Right cardiac atrium (tissue), 5 donors: ENCODE measurements around the gene MAP3K8. TPM values are rescaled to one million over a fixed set of nuclear protein-coding genes. Genes with fewer than 3 reads are reported as not detected.

Experiments used
- ATAC-seq, 2 donors: fragments of 200-7000 bp; cut with Tn5 transposase; one replicate each; pipeline versions ENCODE4 v1.8.0 to v1.9.1; 2020; ENCODE audit warnings: moderate library complexity in 2 of 2, mild to moderate bottlenecking in 1 of 2
- DNase-seq, 3 donors: peaks; one replicate each; pipeline ENCODE4 v3.0.0-alpha.2; 2020
- H3K27ac ChIP-seq: one replicate; pipeline ENCODE4 v1.5.1; 2013; ENCODE audit warnings: mild to moderate bottlenecking, low read length, control low read depth, moderate library complexity
- H3K27me3 ChIP-seq: one replicate; pipeline ENCODE4 v1.6.1; 2013; ENCODE audit not compliant: control insufficient read depth, insufficient read depth
- H3K4me1 ChIP-seq: one replicate; pipeline ENCODE4 v1.6.1; 2013; ENCODE audit warnings: low read length; ENCODE audit not compliant: control insufficient read depth, insufficient read depth
- H3K4me3 ChIP-seq: one replicate; pipeline ENCODE4 v1.5.1; 2013; ENCODE audit warnings: low read length, control low read depth
- H3K9me3 ChIP-seq: one replicate; pipeline ENCODE4 v1.6.1; 2013; ENCODE audit warnings: low read length; ENCODE audit not compliant: control insufficient read depth
- WGBS: extraction: QIAGEN DNeasy Blood & Tissue Kit; methylation state at CpG from one replicate; pipeline ENCODE4 v1.1.7; 2013; 5-methylcytosine and 5-hydroxymethylcytosine counted together
- intact Hi-C, 4 donors: fragments of 100-400 bp; cut with DNase I; formaldehyde crosslinking; loops; one replicate each; pipeline versions ENCODE4 v1.11.0 to v1.14.0; 2022 to 2023
- polyA plus RNA-seq: library from polyadenylated mRNA; stranded (reverse); fragments of 200-250 nt; gene quantifications from one replicate; pipeline ENCODE4 v1.2.3, GENCODE V29; 2013
- total RNA-seq, 4 donors: library from RNA; stranded (reverse); fragmentation: NEBNext Ultra II Directional; extraction: Animal tissue kit (Norgen Biotek cat#: 25700); gene quantifications; one replicate each; pipeline ENCODE4 v1.2.1, GENCODE V29; 2021
- donor health status: healthy with polysubstance abuse.
- donor health status: DM: no; HTN: yes; CAD: no.
- donor health status: DM: no; HTN: no; CAD: no.
- donor health status: DM: no; HTN: yes; CAD: no; lungs with severe emphysema.
- donor health status: DM: yes; HTN: yes; CAD: no.

MAP3K8 gene
- total and polyA plus RNA-seq, 5 donors: 6.5 to 17.2 (median 8.6) TPM

- DNase-seq: peak in 2 of 3 donors; percentile 20 to 42
- no peak overlapping the region for H3K4me3 ChIP-seq
- intact Hi-C loops: no loop called here
- ATAC-seq: peak in 1 of 2 donors; percentile 41
- H3K9me3 ChIP-seq: no peaks in the 10 kb centered on the region
- H3K4me1 ChIP-seq: no peaks in the 10 kb centered on the region
- no peak overlapping the region for H3K27ac ChIP-seq
- no peaks in the 10 kb centered on the region for H3K27me3 ChIP-seq
- 72% methylated on average over 8 of the region's 8 CpGs for WGBS
These were observed 57.4 kb downstream of the MAP3K8 start for GRCh38 chr10:30491204-30491915.

GRCh38 chr10:30491916-30492515 is 58.0 kb downstream of the MAP3K8 start:
- intact Hi-C loops: no loop called here
- H3K27me3 ChIP-seq: no peaks in the 10 kb centered on the region
- no peaks in the 10 kb centered on the region for H3K4me1 ChIP-seq
- no peak overlapping the region for H3K27ac ChIP-seq
- no peaks in the 10 kb centered on the region for H3K9me3 ChIP-seq
- 89% methylated on average over 4 of the region's 4 CpGs for WGBS
- no peak for ATAC-seq
- DNase-seq: no peak
- H3K4me3 ChIP-seq: no peak overlapping the region

- Histone ChIP-seq H3K27ac (no peak overlapping the region), H3K4me1 (no peaks in the 10 kb centered on the region), H3K27me3 (no peaks in the 10 kb centered on the region), H3K4me3 (no peak overlapping the region), H3K9me3 (no peaks in the 10 kb centered on the region)
- intact Hi-C loops: no loop called here
- ATAC-seq (peak; percentile 81 to 82), DNase-seq (peak; percentile 55 to 69 (median 65))
- 75% methylated on average over 11 of the region's 11 CpGs for WGBS
These were observed 59.9 kb downstream of the MAP3K8 start for GRCh38 chr10:30493609-30494530.

GRCh38 chr10:30494558-30494957 is 60.6 kb downstream of the MAP3K8 start:
- H3K27ac ChIP-seq: no peak overlapping the region
- H3K4me3 ChIP-seq: no peak overlapping the region
- ATAC-seq: no peak
- DNase-seq: no peak
- intact Hi-C loops: no loop called here
- H3K27me3 ChIP-seq: no peaks in the 10 kb centered on the region
- no peaks in the 10 kb centered on the region for H3K9me3 ChIP-seq
- 81% methylated on average over 4 of the region's 4 CpGs for WGBS
- no peaks in the 10 kb centered on the region for H3K4me1 ChIP-seq

GRCh38 chr10:30495687-30496086 is 61.7 kb downstream of the MAP3K8 start:
- ATAC-seq: no peak
- DNase-seq: no peak
- H3K4me3 ChIP-seq: no peak overlapping the region
- WGBS: 82% methylated on average over 6 of the region's 6 CpGs
- H3K27me3 ChIP-seq: no peaks in the 10 kb centered on the region
- H3K27ac ChIP-seq: no peak overlapping the region
- H3K9me3 ChIP-seq: no peaks in the 10 kb centered on the region
- intact Hi-C loops: no loop called here
- H3K4me1 ChIP-seq: no peaks in the 10 kb centered on the region

GRCh38 chr10:30499816-30500215 is 65.8 kb downstream of the MAP3K8 start:
- intact Hi-C loops: no loop called here
- no peak overlapping the region for H3K27ac ChIP-seq
- no peaks in the 10 kb centered on the region for H3K4me1 ChIP-seq
- WGBS: 80% methylated on average over 1 of the region's 1 CpG
- DNase-seq (no peak), ATAC-seq (no peak)
- no peaks in the 10 kb centered on the region for H3K27me3 ChIP-seq
- H3K4me3 ChIP-seq: no peak overlapping the region
- no peaks in the 10 kb centered on the region for H3K9me3 ChIP-seq

GRCh38 chr10:30500534-30500933 is 66.5 kb downstream of the MAP3K8 start:
- ATAC-seq (no peak), DNase-seq (no peak)
- H3K4me3 ChIP-seq: no peak overlapping the region
- H3K4me1 ChIP-seq: no peaks in the 10 kb centered on the region
- intact Hi-C loops: no loop called here
- no peak overlapping the region for H3K27ac ChIP-seq
- no peaks in the 10 kb centered on the region for H3K27me3 ChIP-seq
- WGBS: 95% methylated on average over 2 of the region's 2 CpGs
- H3K9me3 ChIP-seq: no peaks in the 10 kb centered on the region

GRCh38 chr10:30500963-30501504 is 67.0 kb downstream of the MAP3K8 start:
- no peak overlapping the region for H3K27ac ChIP-seq
- 69% methylated on average over 3 of the region's 3 CpGs for WGBS
- intact Hi-C loops: no loop called here
- no peak for ATAC-seq
- no peaks in the 10 kb centered on the region for H3K27me3 ChIP-seq
- H3K4me1 ChIP-seq: peaks cover under 1% of the 10 kb centered on the region
- H3K4me3 ChIP-seq: no peak overlapping the region
- DNase-seq: no peak
- H3K9me3 ChIP-seq: no peaks in the 10 kb centered on the region

GRCh38 chr10:30502266-30503060 is 68.5 kb downstream of the MAP3K8 start:
- no peak overlapping the region for H3K27ac ChIP-seq
- 50% methylated on average over 11 of the region's 11 CpGs for WGBS
- peak; percentile 21 to 78 (median 62) for DNase-seq
- H3K27me3 ChIP-seq: no peaks in the 10 kb centered on the region
- ATAC-seq: peak; percentile 69 to 77
- no peak overlapping the region for H3K4me3 ChIP-seq
- intact Hi-C loops: no loop called here
- no peaks in the 10 kb centered on the region for H3K9me3 ChIP-seq
- peaks cover 2% of the 10 kb centered on the region for H3K4me1 ChIP-seq

- H3K9me3 ChIP-seq: no peaks in the 10 kb centered on the region
- no peak overlapping the region for H3K4me3 ChIP-seq
- DNase-seq: no peak
- H3K4me1 ChIP-seq: peaks cover 2% of the 10 kb centered on the region
- no peak overlapping the region for H3K27ac ChIP-seq
- intact Hi-C loops: no loop called here
- ATAC-seq: no peak
- H3K27me3 ChIP-seq: no peaks in the 10 kb centered on the region
- 78% methylated on average over 10 of the region's 10 CpGs for WGBS
These were observed 69.8 kb downstream of the MAP3K8 start for GRCh38 chr10:30503700-30504266.
